Epithelial cell of esophagus (primary cell): Measurements from ENCODE around the gene SYNPR.

ENCODE experiments used
- DNase-seq: peaks from one replicate; pipeline ENCODE4 v3.0.0; 2010; ENCODE audit warnings: low read depth
- H3K4me3 ChIP-seq: 2 replicates; pipeline ENCODE4 v1.5.1; 2011; ENCODE audit warnings: mild to moderate bottlenecking, low read length, control low read depth
- CTCF ChIP-seq: IDR thresholded peaks from 2 replicates; pipeline ENCODE4 v1.5.1; 2011; ENCODE audit warnings: low read depth, mild to moderate bottlenecking, low read length, control low read depth, inconsistent platforms; ENCODE audit not compliant: insufficient read depth; ENCODE audit errors: missing control alignments

SYNPR gene

GRCh38 chr3:63652066-63652725 is 374.1 kb downstream of the SYNPR start, which contains the start of gene SNTN:
TSS of gene SNTN (plus strand) at chr3:63652675. CDS start at chr3:63652688, 13 bp downstream.
- H3K4me3 ChIP-seq: no peak within 1 kb of the TSS
- no peak for DNase-seq
- TF ChIP-seq CTCF: no peak

GRCh38 chr3:63654211-63654610 is 376.1 kb downstream of the SYNPR start:
- DNase-seq: no peak
- no peak for TF ChIP-seq CTCF
- H3K4me3 ChIP-seq: no peak overlapping the region

- no peak for TF ChIP-seq CTCF
- no peak for DNase-seq
- H3K4me3 ChIP-seq: no peak overlapping the region
Measured at GRCh38 chr3:63654931-63655330, 376.8 kb downstream of the SYNPR start.

- DNase-seq: no peak
- TF ChIP-seq CTCF: no peak
- no peak overlapping the region for H3K4me3 ChIP-seq
Measured at GRCh38 chr3:63655519-63655918, 377.4 kb downstream of the SYNPR start.

GRCh38 chr3:63656786-63657185 is 378.7 kb downstream of the SYNPR start:
- TF ChIP-seq CTCF: no peak
- DNase-seq: peak; percentile 57

GRCh38 chr3:63661242-63661641 is 383.1 kb downstream of the SYNPR start:
- no peak for TF ChIP-seq CTCF
- DNase-seq: no peak
- no peak overlapping the region for H3K4me3 ChIP-seq

More at GRCh38 chr3:63656786-63657185, 378.7 kb downstream of the SYNPR start:
- no peak overlapping the region for H3K4me3 ChIP-seq

- TF ChIP-seq CTCF: no peak
- DNase-seq: no peak
- no peak overlapping the region for H3K4me3 ChIP-seq
Measured at GRCh38 chr3:63662011-63662410, 383.9 kb downstream of the SYNPR start.
